CD4-positive, alpha-beta T cell treated with Interleukin-1 beta for 1 hour (primary cell): ENCODE data around the gene LYG1.
"Not testable (repeated sequence)": the region's sequence is repeated elsewhere in the genome, so short reads cannot be mapped to it uniquely, and the experiment has no call there.

Experiments
- DNase-seq, 2 donors: peaks; one replicate each; pipeline ENCODE4 v3.0.0-alpha.2; 2020 to 2022

Gene LYG1

GRCh38 chr2:99301097-99301496, at the start of gene LYG1:
TSS of gene LYG1 (minus strand) at chr2:99301197. CDS start at chr2:99295670, 5,527 bp downstream.
- not testable (repeated sequence) for DNase-seq

GRCh38 chr2:99350194-99350593, 49.2 kb upstream of the LYG1 start:
- no peak for DNase-seq

- no peak for DNase-seq
Observed at GRCh38 chr2:99348173-99348572, 47.2 kb upstream of the LYG1 start.

GRCh38 chr2:99346218-99346617, 45.2 kb upstream of the LYG1 start:
- no peak for DNase-seq

- not testable (repeated sequence) for DNase-seq
Observed at GRCh38 chr2:99345446-99345845, 44.4 kb upstream of the LYG1 start.

GRCh38 chr2:99342536-99342935, 41.5 kb upstream of the LYG1 start:
- no peak for DNase-seq

GRCh38 chr2:99340669-99341236, 39.8 kb upstream of the LYG1 start:
- DNase-seq, result no peak

- DNase-seq, result peak in 1 of 2 donors; percentile 23
Observed at GRCh38 chr2:99338029-99338585, 37.1 kb upstream of the LYG1 start.

- peak; percentile 93 to 96 for DNase-seq
Observed at GRCh38 chr2:99337113-99338028, 36.4 kb upstream of the LYG1 start, which contains the start of gene EIF5B. TSS of gene EIF5B (plus strand) at chr2:99337389. CDS start at chr2:99337555, 166 bp downstream.

- no peak for DNase-seq
Observed at GRCh38 chr2:99336804-99337112, 35.8 kb upstream of the LYG1 start.

- peak; percentile 98 to 99 for DNase-seq
Observed at GRCh38 chr2:99335911-99336803, 35.2 kb upstream of the LYG1 start, which contains the start of gene TXNDC9. TSS of gene TXNDC9 (minus strand) at chr2:99336333. CDS start at chr2:99333210, 3,123 bp downstream.

- no peak for DNase-seq
Observed at GRCh38 chr2:99325384-99325783, 24.4 kb upstream of the LYG1 start.

- DNase-seq, result not testable (repeated sequence)
Observed at GRCh38 chr2:99317873-99318200, 16.8 kb upstream of the LYG1 start.

- no peak for DNase-seq
Observed at GRCh38 chr2:99317161-99317872, 16.3 kb upstream of the LYG1 start.

- DNase-seq, result no peak
Observed at GRCh38 chr2:99299580-99299979, 1.4 kb downstream of the LYG1 start.

- DNase-seq, result no peak
Observed at GRCh38 chr2:99297994-99298393, 3.0 kb downstream of the LYG1 start.

GRCh38 chr2:99285526-99285925, 15.5 kb downstream of the LYG1 start:
- DNase-seq, result no peak

GRCh38 chr2:99279969-99280695, 20.9 kb downstream of the LYG1 start:
- DNase-seq, result no peak

GRCh38 chr2:99278793-99279291, 22.2 kb downstream of the LYG1 start:
- DNase-seq, result no peak

GRCh38 chr2:99278195-99278765, 22.7 kb downstream of the LYG1 start:
- DNase-seq, result not testable (repeated sequence)

GRCh38 chr2:99275882-99276281, 25.1 kb downstream of the LYG1 start:
- DNase-seq, result no peak
